GM13976 (cell line): ENCODE data around the gene EXOC6B.

Experiments
- DNase-seq: peaks from one replicate; pipeline ENCODE4 v3.0.0; 2012; ENCODE audit warnings: low spot score
- CTCF ChIP-seq: IDR thresholded peaks from 2 replicates; pipeline ENCODE4 v1.5.1; 2012; ENCODE audit warnings: borderline replicate concordance, mild to moderate bottlenecking; ENCODE audit not compliant: insufficient read depth; ENCODE audit errors: extremely low read depth, missing control alignments, control extremely low read depth
- in situ Hi-C: fragments of 300-500 bp; cut with MboI; formaldehyde crosslinking; loops from one replicate; pipeline ENCODE4 v1.12.0; 2022; ENCODE audit warnings: low sequenced_read_pairs, mixed read lengths, inconsistent platforms; ENCODE audit not compliant: unreplicated experiment

The EXOC6B gene

GRCh38 chr2:72743481-72743880 is 82.4 kb downstream of the EXOC6B start:
- no peak for DNase-seq
- in situ Hi-C loops: loop anchor here (25.0 kb wide), 2 partner anchors 581 to 806 kb away; no protein-coding TSS in a partner anchor
- TF ChIP-seq CTCF: no peak

- no peak for TF ChIP-seq CTCF
- no peak for DNase-seq
- in situ Hi-C loops: loop anchor here (25.0 kb wide), 2 partner anchors 576 to 801 kb away; no protein-coding TSS in a partner anchor
Measured at GRCh38 chr2:72738096-72738495, 87.7 kb downstream of the EXOC6B start.

- DNase-seq: no peak
- in situ Hi-C loops: loop anchor here (25.0 kb wide), 2 partner anchors 572 to 797 kb away; no protein-coding TSS in a partner anchor
- TF ChIP-seq CTCF: no peak
Measured at GRCh38 chr2:72734432-72734831, 91.4 kb downstream of the EXOC6B start.

- TF ChIP-seq CTCF: no peak
- no peak for DNase-seq
- in situ Hi-C loops: loop anchor here (25.0 kb wide), 2 partner anchors 569 to 794 kb away; no protein-coding TSS in a partner anchor
Measured at GRCh38 chr2:72731116-72731515, 94.7 kb downstream of the EXOC6B start.

- no peak for TF ChIP-seq CTCF
- no peak for DNase-seq
- in situ Hi-C loops: loop anchor here (25.0 kb wide), 2 partner anchors 565 to 790 kb away; no protein-coding TSS in a partner anchor
Measured at GRCh38 chr2:72727356-72727755, 98.5 kb downstream of the EXOC6B start.

- in situ Hi-C loops: no loop called here
- DNase-seq: no peak
- no peak for TF ChIP-seq CTCF
Measured at GRCh38 chr2:72723769-72724370, 102.0 kb downstream of the EXOC6B start.

- DNase-seq: no peak
- TF ChIP-seq CTCF: no peak
- in situ Hi-C loops: no loop called here
Measured at GRCh38 chr2:72722492-72723070, 103.3 kb downstream of the EXOC6B start.
